ENCODE results near the gene ITPKA. TPM values are rescaled to one million over a fixed set of nuclear protein-coding genes. Genes with fewer than 3 reads are reported as not detected.

ITPKA gene
- 0.20 and 1.1 TPM in 2 replicates for polyA plus RNA-seq
- 1.5 TPM in 1 of 2 replicates, not detected in the other for polyA minus RNA-seq

GRCh38 chr15:41493205-41493901 lies at the start of gene ITPKA:
ITPKA (plus strand) TSS chr15:41493874; CDS start chr15:41493928, 54 bp downstream.
- no peaks in the 10 kb centered on the region for H4K20me1 ChIP-seq (ENCODE audit: insufficient read depth)
- H3K9me3 ChIP-seq (ENCODE audit: low read length) = no peaks in the 10 kb centered on the region
- H3K79me2 ChIP-seq (replicated peaks; ENCODE audit: insufficient read depth, low read length) = no peaks in the 10 kb centered on the region
- no peaks in the 10 kb centered on the region for H3K36me3 ChIP-seq (ENCODE audit: insufficient read depth, low read length)
- H3F3A ChIP-seq (ENCODE audit: insufficient read depth, low read length, poor library complexity, severe bottlenecking) = no peaks in the 10 kb centered on the region
- H2AFZ ChIP-seq (ENCODE audit: low read depth, low read length) = peak within 1 kb of the TSS; percentile 33
- peak within 1 kb of the TSS; percentile 47 for H3K9ac ChIP-seq (ENCODE audit: low read length)
- H3K9me2 ChIP-seq (ENCODE audit: insufficient read depth, low read length) = no peaks in the 10 kb centered on the region
- TF ChIP-seq CTCF (IDR thresholded peaks at IDR 0.05; ENCODE audit: poor library complexity, severe bottlenecking) (no peak), SMC3 (conservative IDR thresholded peaks at IDR 0.05; ENCODE audit: poor library complexity) (no peak), TAF1 (IDR thresholded peaks at IDR 0.05; ENCODE audit: low read depth) (no peak), EP300 (conservative IDR thresholded peaks at IDR 0.05; ENCODE audit: poor library complexity, severe bottlenecking) (no peak), POLR2AphosphoS5 (IDR thresholded peaks at IDR 0.05) (no peak), MXI1 (conservative IDR thresholded peaks at IDR 0.05; ENCODE audit: poor library complexity, severe bottlenecking) (no peak), EZH2 (IDR thresholded peaks at IDR 0.05; ENCODE audit: borderline replicate concordance, insufficient read depth, low read length, poor library complexity, severe bottlenecking) (no peak), REST (IDR thresholded peaks at IDR 0.05; ENCODE audit: borderline replicate concordance) (no peak), RAD21 (conservative IDR thresholded peaks at IDR 0.05) (no peak)
- H3K4me3 ChIP-seq (ENCODE audit: low read length) = peak within 1 kb of the TSS; percentile 75
- H3K4me2 ChIP-seq (ENCODE audit: low read length) = peak within 1 kb of the TSS; percentile 65
- peaks cover 70% of the 10 kb centered on the region for H3K27me3 ChIP-seq (ENCODE audit: insufficient read depth, low read depth, low read length)
- no peak within 1 kb of the TSS for H3K27ac ChIP-seq (ENCODE audit: low read length)

GRCh38 chr15:41445399-41445798 lies 48.3 kb upstream of the ITPKA start:
- Histone ChIP-seq H3F3A (ENCODE audit: insufficient read depth, low read length, poor library complexity, severe bottlenecking) (no peaks in the 10 kb centered on the region), H3K27me3 (ENCODE audit: insufficient read depth, low read depth, low read length) (no peaks in the 10 kb centered on the region), H3K9ac (ENCODE audit: low read length) (no peak overlapping the region), H3K27ac (ENCODE audit: low read length) (no peak overlapping the region), H3K36me3 (ENCODE audit: insufficient read depth, low read length) (no peaks in the 10 kb centered on the region), H3K9me2 (ENCODE audit: insufficient read depth, low read length) (no peaks in the 10 kb centered on the region), H3K9me3 (ENCODE audit: low read length) (no peaks in the 10 kb centered on the region), H3K4me2 (ENCODE audit: low read length) (no peak overlapping the region), H3K4me3 (ENCODE audit: low read length) (no peak overlapping the region), H3K79me2 (replicated peaks; ENCODE audit: insufficient read depth, low read length) (no peaks in the 10 kb centered on the region), H2AFZ (ENCODE audit: low read depth, low read length) (no peak overlapping the region), H4K20me1 (ENCODE audit: insufficient read depth) (no peaks in the 10 kb centered on the region)
- TF ChIP-seq POLR2AphosphoS5 (IDR thresholded peaks at IDR 0.05) (no peak), MXI1 (conservative IDR thresholded peaks at IDR 0.05; ENCODE audit: poor library complexity, severe bottlenecking) (no peak), CTCF (IDR thresholded peaks at IDR 0.05; ENCODE audit: poor library complexity, severe bottlenecking) (no peak), RAD21 (conservative IDR thresholded peaks at IDR 0.05) (no peak), EZH2 (IDR thresholded peaks at IDR 0.05; ENCODE audit: borderline replicate concordance, insufficient read depth, low read length, poor library complexity, severe bottlenecking) (no peak), REST (IDR thresholded peaks at IDR 0.05; ENCODE audit: borderline replicate concordance) (no peak), EP300 (conservative IDR thresholded peaks at IDR 0.05; ENCODE audit: poor library complexity, severe bottlenecking) (no peak), SMC3 (conservative IDR thresholded peaks at IDR 0.05; ENCODE audit: poor library complexity) (no peak), TAF1 (IDR thresholded peaks at IDR 0.05; ENCODE audit: low read depth) (no peak)

Data from neural cell (in vitro differentiated cells).